GM23338 (cell line): ENCODE data around the gene CPM.

ENCODE experiments used
- EZH2 ChIP-seq: fragments of 200-600 bp; sonication (generic); IDR thresholded peaks from one replicate; pipeline ENCODE4 v1.8.0; 2017; ENCODE audit warnings: antibody characterized with exemption, mild to moderate bottlenecking, low read depth; ENCODE audit not compliant: unreplicated experiment
- STAT1 ChIP-seq: IDR thresholded peaks from one replicate; pipeline ENCODE4 v1.6.1; 2016; ENCODE audit warnings: antibody characterized with exemption; ENCODE audit not compliant: unreplicated experiment

DNA sequence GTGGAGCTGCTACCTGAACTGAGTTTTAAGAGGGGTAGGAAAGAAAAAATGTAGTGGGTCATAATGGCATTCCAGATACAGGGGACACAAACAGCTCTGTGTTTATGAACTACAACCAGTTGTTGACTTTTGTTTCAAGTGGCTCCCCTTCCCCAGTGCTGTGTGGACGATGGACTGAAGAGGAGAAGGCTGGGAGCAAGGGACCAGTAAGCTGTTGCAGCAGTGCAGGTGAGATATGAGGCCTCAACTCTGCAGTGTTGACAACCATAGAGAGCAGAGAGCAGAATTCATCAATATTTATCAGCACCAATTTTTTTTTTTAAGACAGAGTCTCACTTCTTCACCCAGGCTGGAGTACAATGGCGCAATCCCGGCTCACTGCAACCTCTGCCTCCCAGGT is 78.4 kb downstream of the CPM start:
- TF ChIP-seq EZH2 = no peak
- TF ChIP-seq STAT1 = no peak
